Neural progenitor cell (in vitro differentiated cells): ENCODE measurements around the gene NKAIN1. TPM values are rescaled to one million over a fixed set of nuclear protein-coding genes. Genes with fewer than 3 reads are reported as not detected.

Experiments used
- DNase-seq: peaks from one replicate; pipeline ENCODE4 v3.0.0-alpha.2; 2016; ENCODE audit warnings: low spot score
- H2AFZ ChIP-seq: fragments of 200-600 bp; sonication (generic); replicated peaks from 2 replicates; pipeline ENCODE4 v1.6.1; 2016; ENCODE audit warnings: antibody characterized with exemption
- H3F3A ChIP-seq: fragments of 200-600 bp; sonication (generic); 2 replicates; pipeline ENCODE4 v1.6.1; 2016; ENCODE audit warnings: antibody characterized with exemption, low read depth
- H3K27ac ChIP-seq: fragments of 200-600 bp; sonication (generic); 2 replicates; pipeline ENCODE4 v1.5.1; 2016; ENCODE audit warnings: mild to moderate bottlenecking
- H3K27me3 ChIP-seq: fragments of 200-600 bp; sonication (generic); 2 replicates; pipeline ENCODE4 v1.6.1; 2016; ENCODE audit warnings: mild to moderate bottlenecking, moderate library complexity
- H3K36me3 ChIP-seq: fragments of 200-600 bp; sonication (generic); 2 replicates; pipeline ENCODE4 v1.5.1; 2016
- H3K4me1 ChIP-seq: fragments of 200-600 bp; sonication (generic); 2 replicates; pipeline ENCODE4 v1.6.1; 2016; ENCODE audit warnings: mixed run types
- H3K4me2 ChIP-seq: fragments of 200-600 bp; sonication (generic); 2 replicates; pipeline ENCODE4 v1.6.1; 2016
- H3K4me3 ChIP-seq: fragments of 200-600 bp; sonication (generic); 2 replicates; pipeline ENCODE4 v1.5.1; 2016
- H3K79me2 ChIP-seq: fragments of 200-600 bp; sonication (generic); 2 replicates; pipeline ENCODE4 v1.6.1; 2016; ENCODE audit warnings: low read depth
- H3K9ac ChIP-seq: fragments of 200-600 bp; sonication (generic); 2 replicates; pipeline ENCODE4 v1.6.1; 2016
- H3K9me3 ChIP-seq: fragments of 200-600 bp; sonication (generic); 2 replicates; pipeline ENCODE4 v1.5.1; 2016; ENCODE audit warnings: low read depth
- H4K20me1 ChIP-seq: fragments of 200-600 bp; sonication (generic); 2 replicates; pipeline ENCODE4 v1.6.1; 2016; ENCODE audit warnings: low read depth
- H3K27ac Mint-ChIP-seq: 3 replicates; pipeline ENCODE4 v1.8.0; 2021; ENCODE audit warnings: mixed read lengths
- H3K27me3 Mint-ChIP-seq: 2 replicates; pipeline ENCODE4 v1.8.0; 2022; ENCODE audit warnings: low read depth, mild to moderate bottlenecking, inconsistent platforms, moderate library complexity, mixed read lengths; ENCODE audit not compliant: insufficient read depth
- H3K36me3 Mint-ChIP-seq: 3 replicates; pipeline ENCODE4 v1.8.0; 2021; ENCODE audit warnings: mixed read lengths
- H3K4me1 Mint-ChIP-seq: 3 replicates; pipeline ENCODE4 v1.8.0; 2021; ENCODE audit warnings: mixed read lengths
- H3K4me3 Mint-ChIP-seq: 3 replicates; pipeline ENCODE4 v1.8.0; 2021; ENCODE audit warnings: mild to moderate bottlenecking, moderate library complexity, mixed read lengths
- H3K9me3 Mint-ChIP-seq: 3 replicates; pipeline ENCODE4 v1.8.0; 2020; ENCODE audit warnings: mixed read lengths
- EZH2 ChIP-seq: fragments of 200-600 bp; sonication (generic); IDR thresholded peaks from 2 replicates; pipeline ENCODE4 v1.6.1; 2017; ENCODE audit warnings: antibody characterized with exemption, mild to moderate bottlenecking, moderate library complexity
- EZH2phosphoT487 ChIP-seq: fragments of 200-600 bp; sonication (generic); IDR thresholded peaks from 2 replicates; pipeline ENCODE4 v1.6.1; 2017; ENCODE audit warnings: antibody characterized with exemption
- total RNA-seq: library from RNA; depleted of rRNA; stranded (reverse); fragments of >200 nt; gene quantifications from 2 replicates; pipeline ENCODE4 v1.2.3, GENCODE V29; 2015; ENCODE audit warnings: low replicate concordance
- TF ChIP-seq, protein P1 (sequence below): fragments of 200-600 bp; sonication (generic); IDR thresholded peaks from 2 replicates; pipeline ENCODE4 v1.5.1; 2017; ENCODE audit warnings: antibody characterized with exemption, mild to moderate bottlenecking

NKAIN1 gene
- total RNA-seq, 1 donor from 2014 or later = 14.5 TPM

DNA sequence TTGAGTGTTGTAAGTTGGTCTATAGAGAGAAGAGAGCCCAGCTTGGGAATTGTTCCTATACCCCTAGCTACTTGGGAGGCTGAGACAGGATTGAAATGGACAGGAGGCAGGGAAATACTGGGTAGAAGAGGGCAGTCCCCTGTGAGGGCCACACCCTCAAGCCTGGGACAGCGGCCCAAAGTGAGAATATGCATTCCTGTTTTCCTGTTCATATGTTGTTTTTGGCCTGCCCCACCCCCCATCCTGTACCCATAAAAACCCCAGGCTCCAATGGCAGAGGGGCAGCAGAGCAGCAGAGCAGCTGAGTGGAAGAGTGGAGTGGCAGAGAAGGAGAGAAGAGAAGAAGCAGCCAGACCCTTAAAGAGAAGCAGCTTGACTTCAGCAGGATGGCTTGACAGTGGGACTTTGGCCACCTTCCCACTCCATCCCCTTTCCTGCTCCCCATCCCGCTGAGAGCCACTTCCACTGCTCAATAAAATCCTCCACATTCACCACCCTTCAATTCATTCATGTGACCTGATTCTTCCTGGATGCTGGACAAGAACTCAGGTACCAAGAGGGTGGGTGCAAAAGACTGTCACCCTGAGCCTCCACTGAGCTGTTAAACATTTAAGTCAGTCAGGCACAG, 103.6 kb downstream of the NKAIN1 start:
- no peak for DNase-seq
- Histone ChIP-seq H3K4me1 (no peaks in the 10 kb centered on the region), H3F3A (no peaks in the 10 kb centered on the region), H3K27ac (no peak overlapping the region), H3K4me3 (no peak overlapping the region), H3K4me2 (no peak overlapping the region), H3K9ac (no peak overlapping the region), H2AFZ (no peak overlapping the region), H3K79me2 (no peaks in the 10 kb centered on the region), H4K20me1 (no peaks in the 10 kb centered on the region), H3K36me3 (no peaks in the 10 kb centered on the region), H3K9me3 (no peaks in the 10 kb centered on the region), H3K27me3 (no peaks in the 10 kb centered on the region)
- Mint-ChIP-seq H3K36me3 (no peaks in the 10 kb centered on the region), H3K27me3 (peaks cover 7% of the 10 kb centered on the region), H3K9me3 (peaks cover 7% of the 10 kb centered on the region), H3K4me1 (no peaks in the 10 kb centered on the region), H3K27ac (no peak overlapping the region), H3K4me3 (no peak overlapping the region)
- no peak for TF ChIP-seq EZH2
- TF ChIP-seq EZH2phosphoT487 = no peak
- TF ChIP-seq, protein P1, sequence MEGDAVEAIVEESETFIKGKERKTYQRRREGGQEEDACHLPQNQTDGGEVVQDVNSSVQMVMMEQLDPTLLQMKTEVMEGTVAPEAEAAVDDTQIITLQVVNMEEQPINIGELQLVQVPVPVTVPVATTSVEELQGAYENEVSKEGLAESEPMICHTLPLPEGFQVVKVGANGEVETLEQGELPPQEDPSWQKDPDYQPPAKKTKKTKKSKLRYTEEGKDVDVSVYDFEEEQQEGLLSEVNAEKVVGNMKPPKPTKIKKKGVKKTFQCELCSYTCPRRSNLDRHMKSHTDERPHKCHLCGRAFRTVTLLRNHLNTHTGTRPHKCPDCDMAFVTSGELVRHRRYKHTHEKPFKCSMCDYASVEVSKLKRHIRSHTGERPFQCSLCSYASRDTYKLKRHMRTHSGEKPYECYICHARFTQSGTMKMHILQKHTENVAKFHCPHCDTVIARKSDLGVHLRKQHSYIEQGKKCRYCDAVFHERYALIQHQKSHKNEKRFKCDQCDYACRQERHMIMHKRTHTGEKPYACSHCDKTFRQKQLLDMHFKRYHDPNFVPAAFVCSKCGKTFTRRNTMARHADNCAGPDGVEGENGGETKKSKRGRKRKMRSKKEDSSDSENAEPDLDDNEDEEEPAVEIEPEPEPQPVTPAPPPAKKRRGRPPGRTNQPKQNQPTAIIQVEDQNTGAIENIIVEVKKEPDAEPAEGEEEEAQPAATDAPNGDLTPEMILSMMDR = no peak

DNA sequence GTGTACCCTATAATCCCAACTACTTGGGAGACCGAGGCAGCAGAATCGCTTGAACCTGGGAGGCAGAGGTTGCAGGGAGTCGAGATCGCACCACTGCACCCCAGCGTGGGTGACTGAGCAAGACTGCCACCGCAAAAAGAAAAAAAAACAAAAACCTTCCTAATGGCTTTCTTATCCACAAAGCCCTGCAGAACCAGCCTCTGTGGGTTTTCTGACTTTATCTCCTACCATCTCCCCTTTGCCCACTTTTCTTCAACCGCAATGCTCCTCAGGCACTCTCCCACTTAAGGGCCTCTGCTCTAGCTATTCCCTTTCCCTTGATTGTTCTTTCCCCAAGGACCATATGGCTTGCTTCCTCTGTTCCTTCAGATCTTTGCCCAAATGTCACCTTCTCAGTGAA, 106.3 kb downstream of the NKAIN1 start:
- H2AFZ ChIP-seq = no peak overlapping the region
- H3K4me3 ChIP-seq = no peak overlapping the region
- no peak overlapping the region for H3K27ac ChIP-seq

More for the DNA sequence above, 106.3 kb downstream of the NKAIN1 start:
- Histone ChIP-seq H3F3A (no peaks in the 10 kb centered on the region), H3K27me3 (no peaks in the 10 kb centered on the region), H3K4me2 (no peak overlapping the region), H3K9ac (no peak overlapping the region), H3K36me3 (no peaks in the 10 kb centered on the region), H3K4me1 (no peaks in the 10 kb centered on the region), H3K79me2 (no peaks in the 10 kb centered on the region), H4K20me1 (no peaks in the 10 kb centered on the region), H3K9me3 (no peaks in the 10 kb centered on the region)
- Mint-ChIP-seq H3K4me3 (no peak overlapping the region), H3K36me3 (no peaks in the 10 kb centered on the region), H3K9me3 (peaks cover 5% of the 10 kb centered on the region), H3K27me3 (peaks cover 5% of the 10 kb centered on the region), H3K4me1 (no peaks in the 10 kb centered on the region), H3K27ac (no peak overlapping the region)
- DNase-seq = no peak
- no peak for TF ChIP-seq EZH2
- no peak for TF ChIP-seq EZH2phosphoT487
- TF ChIP-seq, protein P1 = no peak

Other genes starting within 250 kb of the NKAIN1 start
- 130 and 143 TPM in 2 replicates for gene PUM1, start 174.2 kb downstream of the NKAIN1 start, total RNA-seq
- gene SNRNP40, start 56.9 kb upstream of the NKAIN1 start, total RNA-seq = 163 and 179 TPM in 2 replicates
- gene ZCCHC17, start 57.1 kb upstream of the NKAIN1 start, total RNA-seq = 51.1 and 55.0 TPM in 2 replicates
- gene FABP3, start 133.2 kb upstream of the NKAIN1 start, total RNA-seq = 0.93 and 2.2 TPM in 2 replicates
- 9.6 and 30.1 TPM in 2 replicates for gene SERINC2, start 173.3 kb upstream of the NKAIN1 start, total RNA-seq